ENCODE measurements around the gene GRIN3A.
A peak's percentile ranks its signal among the peaks of the same experiment; 100 is the strongest.
"Not testable (repeated sequence)": the region's sequence is repeated elsewhere in the genome, so short reads cannot be mapped to it uniquely, and the experiment has no call there.

Gene GRIN3A

DNA sequence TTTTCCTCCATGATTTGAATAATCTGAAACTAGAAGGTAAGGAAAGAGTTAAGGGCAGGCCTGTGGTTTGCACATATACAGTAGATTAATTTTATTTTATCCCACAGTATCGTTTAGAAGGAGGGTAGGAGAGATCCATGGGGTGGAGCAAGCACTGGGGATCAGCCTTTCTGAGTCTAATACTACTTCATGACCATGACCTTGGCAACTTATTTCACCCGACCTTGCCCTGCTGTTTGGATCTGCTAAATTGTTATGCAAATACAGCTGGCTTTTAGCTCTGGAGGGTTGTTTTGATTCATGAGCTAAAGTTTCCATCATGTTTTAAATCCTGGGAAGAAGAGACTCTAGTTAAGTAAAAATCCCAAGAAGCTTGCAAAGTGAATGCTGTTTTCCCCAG lies 864 bp upstream of the GRIN3A start:
- TF ChIP-seq, protein P1, sequence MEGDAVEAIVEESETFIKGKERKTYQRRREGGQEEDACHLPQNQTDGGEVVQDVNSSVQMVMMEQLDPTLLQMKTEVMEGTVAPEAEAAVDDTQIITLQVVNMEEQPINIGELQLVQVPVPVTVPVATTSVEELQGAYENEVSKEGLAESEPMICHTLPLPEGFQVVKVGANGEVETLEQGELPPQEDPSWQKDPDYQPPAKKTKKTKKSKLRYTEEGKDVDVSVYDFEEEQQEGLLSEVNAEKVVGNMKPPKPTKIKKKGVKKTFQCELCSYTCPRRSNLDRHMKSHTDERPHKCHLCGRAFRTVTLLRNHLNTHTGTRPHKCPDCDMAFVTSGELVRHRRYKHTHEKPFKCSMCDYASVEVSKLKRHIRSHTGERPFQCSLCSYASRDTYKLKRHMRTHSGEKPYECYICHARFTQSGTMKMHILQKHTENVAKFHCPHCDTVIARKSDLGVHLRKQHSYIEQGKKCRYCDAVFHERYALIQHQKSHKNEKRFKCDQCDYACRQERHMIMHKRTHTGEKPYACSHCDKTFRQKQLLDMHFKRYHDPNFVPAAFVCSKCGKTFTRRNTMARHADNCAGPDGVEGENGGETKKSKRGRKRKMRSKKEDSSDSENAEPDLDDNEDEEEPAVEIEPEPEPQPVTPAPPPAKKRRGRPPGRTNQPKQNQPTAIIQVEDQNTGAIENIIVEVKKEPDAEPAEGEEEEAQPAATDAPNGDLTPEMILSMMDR (conservative IDR thresholded peaks at IDR 0.05; ENCODE audit: low read length): no peak
- H3K4me3 ChIP-seq (ENCODE audit: low read length): no peak overlapping the region
- no peak for DNase-seq (ENCODE audit: low read depth)

DNA sequence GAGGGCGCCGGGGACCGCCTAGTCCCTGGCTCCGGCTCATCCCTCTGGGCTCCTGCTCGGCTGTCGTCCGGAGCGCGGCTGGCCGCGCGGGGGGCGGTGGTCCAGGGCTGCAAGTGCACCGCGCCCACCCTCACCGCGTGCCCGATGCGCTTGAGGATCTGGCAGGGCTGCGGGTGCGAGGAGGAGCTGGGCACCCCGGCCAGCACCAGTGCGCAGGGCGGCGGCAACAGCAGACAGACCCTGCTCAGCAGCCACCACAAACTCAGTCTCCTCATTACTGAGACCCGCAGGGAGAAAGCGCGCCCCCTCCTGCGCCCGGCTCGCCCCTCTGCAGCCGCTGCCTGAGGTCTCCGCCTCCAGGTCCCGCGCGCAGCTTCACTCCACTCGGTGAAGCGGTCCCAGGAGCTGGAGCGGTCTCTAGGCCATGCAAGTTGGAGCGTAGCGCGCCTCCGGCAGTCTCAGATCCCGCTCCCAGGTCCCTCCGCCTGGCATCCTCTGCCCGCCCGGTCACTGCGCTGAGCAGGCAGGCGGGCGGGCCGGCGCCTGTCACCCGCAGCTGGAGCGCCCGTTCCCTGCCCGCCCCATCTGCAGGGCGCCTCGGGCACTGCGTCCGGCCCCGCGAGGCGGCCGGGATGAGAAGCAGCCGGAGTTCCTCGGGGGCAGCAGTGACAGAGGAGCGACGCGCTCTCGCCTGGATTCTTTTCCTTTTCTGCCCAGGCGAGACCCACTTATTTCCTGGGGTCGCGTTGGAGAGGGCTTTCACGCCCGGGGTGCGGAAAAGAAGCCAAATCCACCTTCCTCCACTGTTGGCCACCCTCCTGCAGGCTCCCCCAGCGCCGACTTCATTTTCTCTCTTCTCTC lies 512 bp downstream of the GRIN3A start:
- TF ChIP-seq, protein P1 (conservative IDR thresholded peaks at IDR 0.05; ENCODE audit: low read length): no peak
- H3K4me3 ChIP-seq (ENCODE audit: low read length): peak overlapping the region; percentile 23
- DNase-seq (ENCODE audit: low read depth): no peak

DNA sequence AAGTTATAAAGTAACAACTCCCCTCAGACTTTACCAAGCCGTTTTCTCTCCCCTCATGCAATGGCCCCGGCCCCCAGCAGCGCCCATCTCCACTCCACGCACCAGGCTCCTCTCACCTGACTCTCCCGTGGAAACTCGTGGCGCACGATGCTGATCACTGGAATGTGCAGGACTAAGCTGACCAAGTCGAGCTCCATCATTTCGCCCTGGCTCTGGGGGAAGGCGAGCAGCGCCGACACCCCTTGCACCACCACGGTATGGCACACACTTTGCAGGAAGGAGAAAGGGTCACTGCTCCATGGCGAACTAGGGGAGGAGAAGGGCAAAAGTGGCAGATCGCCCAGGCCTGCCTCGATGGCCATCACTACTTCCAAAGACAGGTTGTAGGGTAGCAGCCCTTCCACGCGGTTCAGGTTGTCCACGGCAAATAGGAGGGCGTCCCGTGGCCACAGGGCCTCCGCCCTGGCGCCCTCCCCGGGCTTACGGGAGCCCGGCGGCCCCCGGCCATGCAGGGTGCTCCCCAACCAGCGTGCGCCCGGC lies 1.2 kb downstream of the GRIN3A start:
- no peak for DNase-seq (ENCODE audit: low read depth)
- TF ChIP-seq, protein P1 (conservative IDR thresholded peaks at IDR 0.05; ENCODE audit: low read length): no peak
- no peak overlapping the region for H3K4me3 ChIP-seq (ENCODE audit: low read length)

DNA sequence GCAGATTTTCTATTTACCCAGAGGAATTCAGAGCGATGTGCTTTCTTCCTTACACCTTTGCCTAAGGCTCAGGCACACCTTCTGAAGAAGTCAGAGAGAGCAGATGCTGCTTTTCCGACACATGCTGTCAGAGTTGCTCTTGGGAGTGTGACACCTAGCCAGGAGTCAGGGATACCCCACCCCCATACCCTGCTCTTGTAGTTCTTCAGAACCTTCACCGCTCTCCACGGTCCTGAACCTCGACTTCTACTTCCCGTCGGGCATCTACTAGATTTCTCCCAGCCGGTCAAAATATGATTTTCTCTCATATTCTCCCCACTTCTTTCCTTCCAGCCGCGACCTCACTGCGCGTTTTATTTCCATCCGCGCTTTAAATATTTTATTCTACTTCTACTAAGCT lies 1.7 kb downstream of the GRIN3A start:
- DNase-seq (ENCODE audit: low read depth): no peak
- no peak overlapping the region for H3K4me3 ChIP-seq (ENCODE audit: low read length)
- TF ChIP-seq, protein P1 (conservative IDR thresholded peaks at IDR 0.05; ENCODE audit: low read length): no peak

DNA sequence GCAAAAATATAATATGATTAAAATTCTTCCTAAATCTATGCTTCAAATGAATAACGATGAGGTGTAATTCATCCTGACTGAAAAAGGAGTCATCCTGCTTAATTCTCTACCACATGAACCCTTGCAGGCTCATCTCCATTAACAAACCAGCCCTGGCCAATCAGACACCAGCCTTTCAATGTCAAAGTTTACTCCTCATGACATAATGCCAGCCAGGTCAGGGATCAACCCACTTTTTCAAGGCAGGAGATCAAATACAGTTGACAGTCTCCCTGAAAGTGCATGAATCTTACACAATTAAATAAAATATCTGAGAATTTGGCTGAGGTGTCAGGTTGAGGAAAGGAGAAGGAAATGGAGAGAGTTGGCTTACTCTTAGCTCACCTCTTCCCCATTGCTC lies 7.0 kb downstream of the GRIN3A start:
- no peak for DNase-seq (ENCODE audit: low read depth)
- TF ChIP-seq, protein P1 (conservative IDR thresholded peaks at IDR 0.05; ENCODE audit: low read length): no peak
- H3K4me3 ChIP-seq (ENCODE audit: low read length): no peak overlapping the region

DNA sequence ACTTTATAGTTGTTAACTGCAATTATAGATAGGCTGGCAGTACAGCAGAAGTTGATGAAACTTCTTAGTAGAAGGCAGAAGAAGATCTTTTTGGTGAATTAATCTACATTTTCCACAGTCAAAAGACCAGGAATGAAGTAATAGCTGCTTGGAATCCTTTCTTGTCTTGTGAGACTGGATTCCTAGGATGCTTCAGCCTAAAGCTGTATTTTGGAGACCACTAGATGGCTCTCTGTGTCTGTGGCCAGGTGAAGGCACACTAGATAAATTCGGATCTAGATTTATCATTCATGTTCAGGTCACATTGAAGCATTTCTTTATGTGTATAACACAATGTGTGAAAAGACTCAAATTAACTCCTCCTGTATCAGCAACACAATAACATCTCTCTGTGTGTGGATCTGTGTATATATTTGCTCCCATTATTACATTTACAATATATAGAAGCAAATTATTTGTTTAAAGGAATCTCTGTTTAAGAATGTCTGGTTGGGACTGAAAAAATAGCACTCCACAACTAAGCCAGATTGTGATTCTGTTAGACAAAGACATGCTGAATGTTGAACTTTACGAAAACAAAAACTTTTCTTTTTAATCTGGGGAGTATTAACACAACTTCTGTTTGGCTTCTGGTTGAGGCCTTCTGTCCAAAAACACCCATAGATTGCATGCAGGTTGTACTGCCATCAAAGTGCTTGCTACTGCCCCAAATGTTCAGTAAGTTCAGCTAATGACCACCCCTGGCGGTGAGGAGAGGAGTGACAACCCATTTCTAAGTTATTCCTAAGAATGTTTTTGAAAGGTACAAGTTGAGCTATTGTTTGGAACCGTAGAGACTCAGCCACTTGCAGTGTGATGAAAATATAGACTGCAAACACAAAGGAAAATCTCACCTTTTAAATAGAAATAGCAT lies 10.6 kb downstream of the GRIN3A start:
- DNase-seq (ENCODE audit: low read depth): peak; percentile 22
- H3K4me3 ChIP-seq (ENCODE audit: low read length): no peak overlapping the region
- TF ChIP-seq, protein P1 (conservative IDR thresholded peaks at IDR 0.05; ENCODE audit: low read length): peak; percentile 70

DNA sequence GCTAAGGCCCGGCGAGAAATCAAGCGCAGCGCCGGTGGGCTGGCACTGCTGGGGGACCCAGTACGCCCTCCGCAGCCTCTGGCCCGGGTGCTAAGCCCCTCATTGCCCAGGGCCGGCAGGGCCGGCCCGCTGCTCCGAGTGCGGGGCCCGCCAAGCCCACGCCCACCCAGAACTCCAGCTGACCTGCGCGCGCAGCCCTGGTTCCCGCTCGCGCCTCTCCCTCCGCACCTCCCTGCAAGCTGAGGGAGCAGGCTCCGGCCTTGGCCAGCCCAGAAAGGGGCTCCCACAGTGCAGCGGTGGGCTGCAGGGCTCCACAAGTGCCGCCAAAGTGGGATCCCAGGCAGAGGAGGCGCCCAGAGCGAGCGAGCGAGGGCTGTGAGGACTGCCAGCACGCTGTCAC lies 14.2 kb downstream of the GRIN3A start:
- DNase-seq (ENCODE audit: low read depth); H3K4me3 ChIP-seq (ENCODE audit: low read length): not testable (repeated sequence)
